HG02884 (cell line): ENCODE results near the gene TOGARAM1.

ENCODE experiments used
- ATAC-seq: cut with Tn5 transposase; IDR thresholded peaks from one replicate; pipeline ENCODE4 v1.9.1; 2021; ENCODE audit warnings: mild to moderate bottlenecking, moderate library complexity; ENCODE audit not compliant: unreplicated experiment

Gene TOGARAM1

DNA sequence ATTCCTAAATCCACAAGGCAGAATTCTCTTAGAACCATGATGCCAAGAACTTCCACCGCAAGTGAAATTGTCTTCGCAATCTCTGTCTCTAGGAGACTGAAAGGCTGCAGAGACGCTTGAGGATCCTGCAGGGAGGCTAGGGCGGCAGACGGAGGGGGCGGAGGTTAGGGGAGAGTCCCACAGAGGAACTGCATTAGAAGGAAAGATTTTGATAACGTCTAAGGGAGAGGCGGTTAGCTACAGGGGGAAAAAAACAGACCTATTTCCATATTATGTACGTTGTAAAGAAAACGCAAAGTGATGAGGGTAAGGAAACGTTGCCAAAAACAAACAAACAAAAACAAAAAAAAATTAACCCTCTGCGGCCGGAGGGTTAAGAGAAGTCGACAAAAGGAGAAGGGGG, 838 bp upstream of the TOGARAM1 start:
- ATAC-seq: no peak

DNA sequence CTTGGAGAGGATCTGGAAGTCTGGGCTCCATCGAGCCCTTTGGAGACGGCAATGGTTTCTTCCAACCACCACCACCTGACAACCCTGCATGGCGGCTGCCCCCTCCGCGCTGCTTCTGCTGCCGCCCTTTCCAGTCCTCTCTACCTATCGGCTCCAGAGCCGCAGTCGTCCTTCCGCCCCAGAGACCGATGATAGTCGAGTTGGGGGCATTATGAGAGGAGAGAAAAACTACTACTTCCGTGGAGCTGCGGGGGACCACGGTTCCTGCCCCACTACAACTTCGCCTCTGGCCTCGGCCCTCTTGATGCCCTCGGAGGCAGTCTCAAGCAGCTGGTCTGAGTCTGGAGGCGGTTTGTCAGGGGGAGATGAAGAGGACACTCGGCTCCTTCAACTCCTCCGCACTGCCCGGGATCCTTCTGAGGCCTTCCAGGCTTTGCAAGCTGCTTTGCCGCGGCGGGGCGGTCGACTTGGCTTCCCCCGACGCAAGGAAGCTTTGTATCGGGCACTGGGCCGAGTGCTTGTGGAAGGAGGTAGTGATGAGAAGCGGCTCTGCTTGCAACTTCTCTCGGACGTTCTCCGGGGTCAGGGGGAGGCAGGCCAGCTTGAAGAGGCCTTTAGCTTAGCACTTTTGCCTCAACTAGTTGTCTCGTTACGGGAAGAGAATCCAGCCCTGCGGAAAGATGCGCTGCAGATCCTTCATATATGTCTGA, 499 bp downstream of the TOGARAM1 start:
- peak; percentile 19 for ATAC-seq

DNA sequence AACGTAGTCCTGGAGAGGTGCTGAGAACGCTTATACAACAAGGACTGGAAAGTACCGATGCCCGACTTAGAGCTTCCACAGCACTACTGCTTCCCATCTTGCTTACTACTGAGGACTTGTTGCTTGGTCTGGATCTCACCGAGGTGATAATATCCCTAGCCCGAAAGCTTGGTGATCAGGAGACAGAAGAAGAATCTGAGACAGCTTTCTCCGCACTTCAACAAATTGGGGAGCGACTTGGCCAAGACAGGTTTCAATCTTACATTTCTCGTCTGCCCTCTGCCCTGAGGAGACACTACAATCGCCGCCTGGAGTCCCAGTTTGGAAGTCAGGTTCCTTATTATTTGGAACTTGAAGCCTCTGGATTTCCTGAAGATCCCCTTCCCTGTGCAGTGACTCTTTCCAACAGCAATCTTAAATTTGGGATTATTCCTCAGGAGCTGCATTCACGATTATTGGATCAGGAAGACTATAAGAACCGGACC, 1.1 kb downstream of the TOGARAM1 start:
- ATAC-seq: no peak

DNA sequence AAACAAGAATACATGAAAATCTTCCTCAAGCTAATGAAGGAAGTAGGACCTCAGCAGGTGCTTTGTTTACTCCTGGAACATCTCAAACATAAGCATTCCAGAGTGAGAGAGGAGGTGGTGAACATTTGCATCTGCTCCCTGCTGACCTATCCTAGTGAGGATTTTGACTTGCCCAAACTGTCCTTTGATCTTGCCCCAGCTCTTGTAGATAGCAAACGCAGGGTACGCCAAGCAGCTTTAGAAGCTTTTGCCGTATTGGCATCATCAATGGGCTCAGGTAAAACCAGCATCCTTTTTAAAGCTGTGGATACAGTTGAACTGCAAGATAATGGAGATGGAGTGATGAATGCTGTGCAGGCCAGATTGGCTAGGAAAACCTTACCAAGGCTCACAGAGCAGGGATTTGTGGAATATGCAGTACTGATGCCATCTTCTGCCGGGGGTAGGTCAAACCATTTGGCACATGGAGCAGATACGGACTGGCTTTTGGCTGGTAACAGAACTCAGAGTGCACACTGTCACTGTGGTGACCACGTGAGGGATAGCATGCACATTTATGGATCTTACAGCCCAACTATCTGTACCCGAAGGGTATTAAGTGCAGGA, 1.9 kb downstream of the TOGARAM1 start:
- ATAC-seq: no peak

DNA sequence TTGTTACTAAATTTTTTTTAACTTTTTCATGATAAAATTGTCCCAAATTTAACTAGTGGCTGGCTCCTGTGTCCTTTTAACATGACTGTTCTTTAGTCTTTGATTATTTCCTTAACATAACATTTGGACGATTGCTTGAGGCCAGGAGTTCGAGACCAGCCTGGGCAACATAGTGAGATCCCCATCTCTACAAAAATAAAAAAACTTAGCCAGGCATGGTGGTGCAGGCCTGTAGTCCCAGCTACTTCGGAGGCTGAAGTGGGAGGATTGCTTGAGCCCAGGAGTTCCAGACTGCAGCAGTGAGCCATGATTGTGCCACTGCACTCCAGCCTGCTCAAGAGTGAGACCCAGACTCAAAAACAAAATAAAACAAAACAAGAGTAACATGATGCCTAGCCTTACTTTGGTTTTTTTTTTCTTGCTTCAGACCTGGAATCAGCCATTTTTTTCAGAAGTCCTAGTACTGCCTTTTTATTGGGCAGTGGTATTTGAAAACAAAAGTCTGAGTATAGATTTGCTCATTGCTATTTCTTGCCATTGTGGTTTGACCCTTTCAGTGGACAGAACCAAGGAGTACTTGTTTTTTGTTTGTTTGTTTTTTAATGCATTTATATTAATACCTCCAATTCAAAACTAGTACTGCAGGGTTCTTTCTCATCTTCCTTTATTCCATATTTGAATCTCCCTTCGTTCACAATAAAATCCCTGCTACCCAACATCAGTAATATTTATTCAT, 4.8 kb downstream of the TOGARAM1 start:
- no peak for ATAC-seq

DNA sequence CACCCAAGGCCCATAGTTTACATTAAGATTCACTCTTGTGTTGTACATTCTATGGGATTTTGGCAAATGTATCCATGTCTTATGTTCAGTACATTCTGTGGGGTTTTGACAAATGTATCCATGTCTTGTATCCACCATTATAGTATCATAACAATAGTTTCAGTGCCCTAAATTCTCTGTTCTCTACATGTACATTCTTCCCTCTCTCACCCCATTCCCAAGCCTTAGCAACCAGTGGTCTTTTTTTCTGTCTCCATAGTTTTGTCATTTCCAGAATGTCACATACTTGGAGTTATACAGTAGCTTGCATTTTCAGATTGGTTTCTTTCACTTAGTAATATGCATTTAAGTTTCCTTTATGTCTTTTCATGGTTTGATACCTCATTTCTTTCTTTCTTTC, 6.7 kb downstream of the TOGARAM1 start:
- ATAC-seq: no peak

DNA sequence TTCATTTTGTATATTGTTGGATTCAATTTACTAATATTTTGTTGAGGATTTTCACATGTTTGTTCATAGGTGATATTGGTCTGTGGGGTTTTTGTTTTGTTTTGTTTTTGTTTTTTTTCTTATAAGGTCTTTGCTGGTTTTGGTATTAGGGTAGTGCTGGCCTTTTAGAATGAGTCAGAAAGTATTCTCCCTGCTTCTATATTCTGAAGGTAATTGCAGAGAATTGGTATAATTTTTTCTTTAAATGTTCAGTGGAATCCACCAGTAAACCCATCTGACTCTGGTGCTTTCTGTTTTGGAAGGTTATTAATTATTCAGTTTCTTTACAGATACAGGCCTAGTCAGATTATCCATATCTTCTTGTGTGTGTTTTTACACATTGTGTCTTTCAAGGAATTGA, 8.9 kb downstream of the TOGARAM1 start:
- no peak for ATAC-seq

DNA sequence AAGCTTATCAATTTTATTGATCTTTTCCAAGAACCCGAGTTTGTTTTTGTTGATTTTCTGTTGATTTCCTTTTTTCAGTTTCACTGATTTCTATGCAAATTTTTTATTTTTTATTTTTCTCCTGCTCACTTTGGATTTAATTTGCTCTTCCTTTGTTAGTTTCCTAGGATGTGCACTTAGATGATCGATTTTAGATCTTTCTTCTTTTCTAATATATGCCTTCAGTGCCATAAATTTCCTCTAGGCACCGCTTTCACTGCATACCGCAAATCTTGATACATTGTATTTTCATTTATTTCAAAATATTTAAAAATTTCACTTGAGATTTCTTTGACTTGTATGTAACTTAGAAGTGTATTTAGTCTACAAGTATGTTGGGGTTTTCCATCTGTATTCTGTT, 9.5 kb downstream of the TOGARAM1 start:
- no peak for ATAC-seq

DNA sequence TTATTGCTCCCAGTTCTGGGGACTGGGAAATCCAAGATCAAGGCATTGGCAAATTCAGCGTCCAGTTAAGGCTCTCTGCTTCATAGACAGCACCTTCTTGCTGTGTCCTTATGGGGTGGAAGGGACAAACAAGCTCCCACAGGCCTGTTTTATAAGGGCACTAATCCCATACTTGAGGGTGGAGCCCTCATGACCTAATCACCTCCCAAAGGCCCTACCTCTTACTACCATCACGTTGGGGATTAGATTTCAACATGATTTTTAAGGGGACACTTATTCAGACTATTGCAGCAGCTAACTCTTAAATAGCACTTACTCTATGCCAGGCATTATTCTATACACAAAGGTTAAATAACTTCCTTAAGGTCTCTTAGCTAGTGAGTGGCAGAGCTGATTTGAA, 17.3 kb downstream of the TOGARAM1 start:
- no peak for ATAC-seq

DNA sequence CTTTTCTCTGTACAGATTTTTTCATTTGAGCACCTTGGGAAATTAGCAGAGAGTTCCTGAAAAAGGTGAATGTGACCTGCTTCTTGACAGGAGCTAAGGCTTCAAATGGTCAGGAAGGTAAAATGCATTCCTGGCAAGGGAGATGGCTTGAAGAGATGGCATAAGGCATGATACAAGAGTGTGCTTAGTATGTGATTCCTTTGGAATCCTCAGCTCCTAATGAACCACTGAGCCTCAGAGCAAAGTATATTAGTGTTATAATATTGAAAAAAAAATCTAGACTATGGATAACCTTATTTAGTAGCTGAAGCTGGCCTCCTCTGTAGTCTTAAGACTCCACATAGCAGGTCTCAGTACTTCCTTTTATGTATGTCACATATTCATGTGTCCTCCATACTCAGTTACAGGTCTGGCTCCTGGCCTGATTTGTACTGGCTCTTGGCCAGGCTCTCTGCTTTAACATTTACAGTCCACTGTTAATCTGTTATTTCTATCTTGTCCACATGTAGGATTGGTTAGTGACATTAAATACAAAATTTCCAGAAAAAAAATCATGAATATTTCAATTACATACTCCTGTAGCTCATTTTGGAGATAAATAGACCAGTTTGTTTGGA, 17.9 kb downstream of the TOGARAM1 start:
- ATAC-seq: no peak

DNA sequence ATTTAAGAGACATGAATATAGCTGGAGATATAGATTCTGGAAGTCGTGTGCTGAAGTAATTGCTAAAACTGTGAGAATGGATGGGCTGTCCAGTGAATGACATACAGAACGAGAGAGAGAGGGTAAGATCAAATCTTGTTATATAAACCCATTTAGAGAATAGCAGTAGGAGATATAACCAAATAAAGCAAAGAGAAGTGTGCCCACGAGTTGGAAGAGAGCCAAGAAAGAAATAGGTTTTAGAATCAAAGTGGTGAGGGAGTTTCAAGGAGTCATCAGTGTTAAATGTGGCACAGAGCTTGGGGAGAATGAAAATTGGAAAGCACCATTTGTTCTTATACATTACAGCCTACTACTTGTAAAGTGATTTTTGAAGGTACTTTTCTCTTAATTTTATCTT, 19.2 kb downstream of the TOGARAM1 start:
- no peak for ATAC-seq

DNA sequence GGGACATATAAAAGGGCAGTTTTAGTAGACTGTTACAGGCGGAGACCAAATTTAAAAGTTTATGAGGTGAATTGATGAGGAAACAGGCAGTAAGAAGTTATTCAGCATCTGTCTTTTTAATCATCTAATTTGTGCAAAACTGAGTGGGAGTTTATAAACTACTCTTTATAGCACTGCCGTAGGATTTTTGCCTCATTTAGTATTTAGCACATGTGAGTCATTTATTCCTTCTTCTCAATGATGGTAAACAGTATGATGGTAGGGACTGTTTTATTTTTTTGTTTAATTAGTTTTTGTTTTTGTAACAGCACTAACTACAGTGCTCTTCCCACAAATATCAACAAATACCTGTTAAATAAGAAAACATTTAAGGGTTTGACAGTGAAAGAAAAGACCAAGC, 20.6 kb downstream of the TOGARAM1 start:
- ATAC-seq: no peak

DNA sequence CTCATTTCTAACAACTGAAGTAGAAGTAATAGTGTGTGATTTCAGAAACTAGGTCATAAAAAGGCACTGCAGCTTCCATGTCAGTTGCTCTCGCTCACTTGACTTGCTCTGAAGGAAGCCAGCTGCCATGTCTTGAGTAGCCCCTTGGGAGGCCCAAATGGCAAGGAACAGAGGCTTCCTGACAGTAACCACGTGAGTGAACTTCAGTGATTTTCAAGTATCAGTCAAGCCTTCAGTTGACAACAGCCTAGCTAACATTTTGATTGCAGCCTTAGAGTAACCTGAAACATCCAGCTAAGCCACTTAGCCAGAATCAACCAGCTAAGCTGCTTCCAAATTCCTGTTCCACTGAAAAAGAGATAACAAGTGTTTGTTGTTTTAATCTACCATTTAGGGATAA, 26.7 kb downstream of the TOGARAM1 start:
- ATAC-seq: no peak

DNA sequence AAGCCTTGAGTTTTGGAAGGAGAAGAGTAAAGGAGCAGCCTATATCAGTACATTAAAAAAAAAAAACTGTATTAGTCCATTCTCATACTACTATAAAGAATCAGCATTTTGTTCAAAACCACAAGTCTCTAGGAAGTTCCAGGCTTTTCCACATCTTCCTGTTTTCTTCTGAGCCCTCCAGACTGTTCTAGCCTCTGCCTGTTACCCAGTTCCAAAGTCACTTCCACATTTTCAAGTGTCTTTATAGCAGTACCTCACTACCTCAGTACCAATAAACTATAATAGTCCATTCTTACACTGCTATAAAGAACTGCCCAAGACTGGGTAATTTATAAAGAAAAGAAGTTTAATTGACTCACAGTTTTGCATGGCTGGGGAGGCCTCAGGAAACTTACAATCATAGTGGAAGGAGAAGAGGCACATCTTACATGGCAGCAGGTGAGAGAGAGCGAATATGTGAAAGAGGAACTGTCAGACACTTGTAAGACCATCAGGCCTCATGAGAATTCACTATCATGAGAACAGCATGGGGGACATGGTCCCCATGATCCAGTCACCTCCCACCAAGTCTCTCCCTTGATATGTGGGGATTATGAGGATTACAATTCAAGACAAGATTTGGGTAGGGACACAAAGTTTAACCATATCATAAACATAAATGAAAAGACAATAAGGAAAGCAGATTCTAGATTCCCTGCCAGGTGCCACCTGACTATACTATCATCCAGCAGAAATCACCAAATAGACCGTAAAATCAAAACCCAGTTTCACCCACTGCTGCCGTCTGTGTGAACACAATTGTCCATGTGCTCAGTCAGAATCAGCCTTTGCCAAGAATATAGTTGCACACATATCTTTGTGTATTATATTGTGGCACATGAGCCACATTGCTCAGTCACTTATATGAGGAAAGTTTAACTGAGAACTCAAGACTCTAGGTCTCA, 27.8 kb downstream of the TOGARAM1 start:
- no peak for ATAC-seq

DNA sequence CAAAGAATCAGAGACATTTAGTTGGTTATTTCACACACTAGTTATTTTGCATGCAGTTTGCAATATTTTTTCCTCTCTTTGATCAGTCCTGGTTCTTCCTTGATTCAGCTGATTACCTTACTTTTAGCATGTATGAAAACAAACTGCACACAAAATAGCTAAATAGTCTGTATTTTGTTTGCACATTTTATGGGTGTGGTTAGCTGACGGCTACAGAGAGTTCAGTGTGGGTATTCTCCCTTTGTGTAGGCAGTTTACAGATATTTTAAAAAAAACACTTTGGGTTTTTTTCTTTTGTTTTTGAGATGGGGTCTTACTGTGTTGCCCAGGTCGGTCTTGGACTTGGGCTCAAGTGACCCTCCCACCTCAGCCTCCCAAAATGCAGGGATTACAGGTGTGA, 28.5 kb downstream of the TOGARAM1 start:
- no peak for ATAC-seq

DNA sequence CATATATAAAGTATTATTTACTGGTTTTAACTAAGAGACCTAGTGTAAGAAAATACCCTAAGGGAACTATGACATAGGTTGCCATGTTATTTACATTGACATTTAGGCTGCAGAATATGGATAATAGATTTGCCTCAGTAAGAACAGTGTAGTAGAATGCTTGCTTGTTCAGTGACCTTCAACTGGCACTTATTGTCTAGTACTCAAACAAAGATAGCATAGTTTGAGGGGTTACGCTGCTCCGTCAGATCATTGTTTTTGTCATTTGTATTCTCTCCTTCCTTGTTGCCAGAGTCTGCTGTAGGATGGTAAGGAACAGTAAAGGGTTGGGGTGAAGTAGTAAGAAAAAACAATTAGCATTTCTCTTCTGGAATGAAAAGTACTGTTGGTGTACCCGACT, 33.2 kb downstream of the TOGARAM1 start:
- ATAC-seq: no peak

DNA sequence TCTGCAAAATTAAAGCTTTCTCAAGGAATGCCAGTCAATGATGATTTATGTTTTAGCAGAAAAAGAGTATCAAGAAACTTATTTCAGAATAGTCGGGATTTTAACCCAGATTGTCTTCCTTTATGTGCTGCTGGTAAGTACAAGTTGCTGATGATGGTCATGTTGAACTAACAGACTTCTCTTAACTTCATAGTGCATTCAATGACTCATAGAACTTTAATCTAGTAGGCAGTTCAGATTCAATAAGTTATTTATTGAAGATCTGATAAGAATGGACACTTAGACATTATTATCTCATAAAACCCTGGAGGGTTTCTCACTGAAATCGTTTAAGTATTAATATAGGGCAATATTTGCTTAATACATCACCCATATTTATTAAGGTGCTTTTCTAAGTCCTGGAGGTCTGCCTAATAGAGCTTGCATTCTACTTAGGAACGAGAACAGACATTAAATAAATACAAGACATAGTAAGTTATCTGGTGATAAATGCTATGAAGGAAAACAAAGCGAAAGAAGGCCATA, 33.8 kb downstream of the TOGARAM1 start:
- no peak for ATAC-seq

DNA sequence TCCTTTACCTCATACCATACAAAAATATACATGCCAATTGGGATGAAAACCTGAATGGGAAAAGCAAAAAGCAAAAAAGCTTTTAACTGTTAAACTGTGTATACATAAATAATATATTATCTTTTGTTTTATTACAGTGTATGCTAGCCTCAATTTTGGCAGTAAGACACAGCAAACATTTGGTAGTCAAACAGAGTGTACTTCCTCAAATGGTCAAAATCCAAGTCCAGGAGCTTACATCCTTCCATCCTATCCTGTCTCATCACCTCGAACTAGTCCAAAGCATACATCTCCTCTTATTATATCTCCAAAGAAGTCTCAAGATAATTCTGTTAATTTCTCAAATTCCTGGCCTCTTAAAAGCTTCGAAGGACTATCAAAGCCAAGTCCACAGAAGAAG, 41.9 kb downstream of the TOGARAM1 start:
- ATAC-seq: no peak

DNA sequence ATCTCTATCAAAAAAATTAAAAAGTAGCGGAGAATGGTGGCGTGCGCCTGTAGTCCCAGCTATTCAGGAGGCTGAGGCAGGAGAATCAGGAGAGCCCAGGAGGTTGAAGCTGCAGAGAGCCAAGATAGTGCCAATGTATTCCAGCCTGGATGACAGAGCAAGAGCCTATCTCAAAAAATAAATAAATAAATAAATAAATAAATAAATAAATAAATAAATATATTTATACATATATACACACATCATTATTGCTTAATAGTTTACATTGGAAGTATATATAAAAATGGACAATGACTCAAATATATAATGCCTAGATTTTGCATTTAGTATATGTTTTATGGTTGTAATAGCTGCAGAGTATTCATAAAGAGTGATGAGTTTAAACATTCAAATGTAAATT, 53.1 kb downstream of the TOGARAM1 start:
- no peak for ATAC-seq

DNA sequence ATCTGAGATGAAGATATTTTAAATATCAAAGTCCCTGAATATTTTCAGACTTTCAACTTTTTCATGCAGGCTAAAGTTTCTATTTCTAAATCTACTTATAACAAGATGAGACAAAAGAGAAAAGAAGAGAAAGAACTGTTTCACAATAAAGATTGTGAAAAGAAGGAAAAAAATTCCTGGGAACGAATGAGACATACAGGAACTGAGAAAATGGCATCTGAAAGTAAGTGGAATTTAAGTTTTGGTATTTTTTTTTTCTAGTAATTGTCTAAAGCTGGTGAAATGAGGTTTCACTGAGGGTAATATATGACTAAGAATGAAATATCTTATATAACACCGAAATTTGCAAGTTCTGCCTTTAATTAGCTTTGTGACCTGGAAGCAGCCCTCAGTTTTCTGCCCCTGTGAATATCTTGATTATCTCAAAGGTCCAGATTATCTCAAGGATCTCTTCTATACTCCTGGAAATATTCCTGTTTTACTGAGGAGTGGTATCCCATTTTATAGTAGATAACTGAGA, 66.2 kb downstream of the TOGARAM1 start:
- peak; percentile 83 for ATAC-seq
